Hepatic stellate cell (primary cell): ENCODE results near the gene MDC1.

Experiments
- DNase-seq: peaks from one replicate; pipeline ENCODE4 v3.0.0; 2011; ENCODE audit warnings: low spot score

The MDC1 gene

GRCh38 chr6:30747300-30747687 is 30.2 kb upstream of the MDC1 start:
- no peak for DNase-seq

- peak; percentile 80 for DNase-seq
These were observed 27.1 kb upstream of the MDC1 start, which contains the start of gene IER3 for GRCh38 chr6:30744054-30744805. TSS of gene IER3 (minus strand) at chr6:30744547. CDS start at chr6:30744518, 29 bp downstream.

GRCh38 chr6:30743099-30744053 is 26.3 kb upstream of the MDC1 start:
- peak; percentile 24 for DNase-seq

GRCh38 chr6:30742316-30743098 is 25.4 kb upstream of the MDC1 start, which contains the start of gene FLOT1:
TSS of gene FLOT1 (minus strand) at chr6:30742687. CDS start at chr6:30742189, 498 bp downstream.
- peak; percentile 94 for DNase-seq

- no peak for DNase-seq
These were observed 24.8 kb upstream of the MDC1 start for GRCh38 chr6:30741789-30742315.

GRCh38 chr6:30741063-30741779 is 24.1 kb upstream of the MDC1 start:
- no peak for DNase-seq

GRCh38 chr6:30740540-30740870 is 23.4 kb upstream of the MDC1 start:
- DNase-seq = no peak

- no peak for DNase-seq
These were observed 21.5 kb upstream of the MDC1 start for GRCh38 chr6:30738532-30738931.

GRCh38 chr6:30735668-30736314 is 18.7 kb upstream of the MDC1 start:
- no peak for DNase-seq

- no peak for DNase-seq
These were observed 15.3 kb upstream of the MDC1 start for GRCh38 chr6:30732237-30732943.

GRCh38 chr6:30730601-30731435 is 13.7 kb upstream of the MDC1 start:
- no peak for DNase-seq

- peak; percentile 60 for DNase-seq
These were observed 11.0 kb upstream of the MDC1 start for GRCh38 chr6:30727920-30728553.

GRCh38 chr6:30726506-30727413 is 9.7 kb upstream of the MDC1 start:
- no peak for DNase-seq

- peak; percentile 42 for DNase-seq
These were observed 8.8 kb upstream of the MDC1 start for GRCh38 chr6:30725713-30726505.

GRCh38 chr6:30724906-30725667 is 8.0 kb upstream of the MDC1 start:
- no peak for DNase-seq
